ENCODE measurements around the gene PXDN. TPM values are rescaled to one million over a fixed set of nuclear protein-coding genes. Genes with fewer than 3 reads are reported as not detected.

The PXDN gene
- total and polyA plus RNA-seq, 9 of the 15 experiments (the other 6 are each of a cell fraction or from before 2014, with no cell fraction given): 0.49 TPM; not detected in 8

DNA sequence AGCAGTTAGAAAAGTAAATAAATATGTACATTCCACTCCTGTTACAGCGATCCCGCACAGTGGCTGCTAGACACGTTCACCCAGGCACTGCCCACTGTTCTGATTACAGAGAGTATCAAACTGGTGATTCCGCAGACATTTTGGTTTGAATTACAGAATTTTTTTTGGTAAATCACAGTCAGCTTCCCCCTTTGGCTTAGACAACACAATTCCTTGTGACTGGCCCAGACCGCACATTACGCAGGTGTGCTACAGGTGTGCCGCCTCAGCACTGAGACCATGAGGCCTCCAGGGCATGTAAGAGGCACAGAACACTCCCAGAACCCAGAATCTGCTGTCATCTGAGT, 112.3 kb downstream of the PXDN start:
- no peaks in the 10 kb centered on the region for H3K79me2 ChIP-seq (ENCODE audit: control insufficient read depth, insufficient read depth, low read length)
- ChIA-PET CTCF (ENCODE audit: low intra/inter-chr PET ratio) (no interaction called here), POLR2A (no interaction called here)
- no peaks in the 10 kb centered on the region for H3K36me3 ChIP-seq (ENCODE audit: control insufficient read depth, insufficient read depth, low read length)
- intact Hi-C loops (cut with micrococcal nuclease): no loop called here
- WGBS (ENCODE audit: insufficient coverage, low coverage, missing lambda C conversion rate): 0% methylated on average over 7 of the region's 7 CpGs
- DNase-seq (ENCODE audit: extremely low read depth in 1 of 4, low spot score in 3 of 4) (no peak), FAIRE-seq (no peak), ATAC-seq (no peak)
- TF ChIP-seq, protein P1, sequence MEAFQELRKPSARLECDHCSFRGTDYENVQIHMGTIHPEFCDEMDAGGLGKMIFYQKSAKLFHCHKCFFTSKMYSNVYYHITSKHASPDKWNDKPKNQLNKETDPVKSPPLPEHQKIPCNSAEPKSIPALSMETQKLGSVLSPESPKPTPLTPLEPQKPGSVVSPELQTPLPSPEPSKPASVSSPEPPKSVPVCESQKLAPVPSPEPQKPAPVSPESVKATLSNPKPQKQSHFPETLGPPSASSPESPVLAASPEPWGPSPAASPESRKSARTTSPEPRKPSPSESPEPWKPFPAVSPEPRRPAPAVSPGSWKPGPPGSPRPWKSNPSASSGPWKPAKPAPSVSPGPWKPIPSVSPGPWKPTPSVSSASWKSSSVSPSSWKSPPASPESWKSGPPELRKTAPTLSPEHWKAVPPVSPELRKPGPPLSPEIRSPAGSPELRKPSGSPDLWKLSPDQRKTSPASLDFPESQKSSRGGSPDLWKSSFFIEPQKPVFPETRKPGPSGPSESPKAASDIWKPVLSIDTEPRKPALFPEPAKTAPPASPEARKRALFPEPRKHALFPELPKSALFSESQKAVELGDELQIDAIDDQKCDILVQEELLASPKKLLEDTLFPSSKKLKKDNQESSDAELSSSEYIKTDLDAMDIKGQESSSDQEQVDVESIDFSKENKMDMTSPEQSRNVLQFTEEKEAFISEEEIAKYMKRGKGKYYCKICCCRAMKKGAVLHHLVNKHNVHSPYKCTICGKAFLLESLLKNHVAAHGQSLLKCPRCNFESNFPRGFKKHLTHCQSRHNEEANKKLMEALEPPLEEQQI (IDR thresholded peaks at IDR 0.05): no peak
- TF ChIP-seq MEF2A (IDR thresholded peaks at IDR 0.05; ENCODE audit: control insufficient read depth, low read depth, low read length) (no peak), ZNF165 (CRISPR knock-in tag; IDR thresholded peaks at IDR 0.05; ENCODE audit: borderline replicate concordance) (no peak), ZEB2 (IDR thresholded peaks at IDR 0.05) (no peak), SIN3B (IDR thresholded peaks at IDR 0.05; ENCODE audit: low read depth) (no peak), SRSF3 (IDR thresholded peaks at IDR 0.05; ENCODE audit: insufficient read depth, low read length) (no peak), ZC3H8 (IDR thresholded peaks at IDR 0.05) (no peak)
- no peak overlapping the region for H3K9ac ChIP-seq (ENCODE audit: insufficient read depth in 1 of 2, low read depth in 2 of 2, low read length in 2 of 2)
- H3K4me1 ChIP-seq (replicated peaks in 1 of 2; ENCODE audit: control insufficient read depth in 2 of 2, insufficient read depth in 2 of 2, low read length in 2 of 2): peaks cover 0 to 4% of the 10 kb centered on the region in 2 experiments; a peak in 1 of 5 replicates
- no TSS peak for BruUV-seq (replicated peaks)
- no peak overlapping the region for H2AFZ ChIP-seq (ENCODE audit: low read depth, low read length)
- peaks cover 9 to 40% of the 10 kb centered on the region in 2 experiments; a peak in 3 of 5 replicates for H3K27me3 ChIP-seq (ENCODE audit: control insufficient read depth in 2 of 2, insufficient read depth in 2 of 2, low read length in 2 of 2)
- H3K4me2 ChIP-seq (ENCODE audit: insufficient read depth, low read length): no peak overlapping the region
- H3K9me3 ChIP-seq (replicated peaks; ENCODE audit: control insufficient read depth, insufficient read depth, low read depth, low read length): no peaks in the 10 kb centered on the region
- H3K4me3 ChIP-seq: no peak overlapping the region
- H4K20me1 ChIP-seq (replicated peaks; ENCODE audit: control insufficient read depth, insufficient read depth, low read length): 0 out of 2 replicates have a peak, but pooled peaks cover 3% of the 10 kb centered on the region
- H3K9me1 ChIP-seq (ENCODE audit: control insufficient read depth, insufficient read depth, low read length): peaks cover 3% of the 10 kb centered on the region
- in situ Hi-C loops (cut with MboI): no loop called here
- H3K27ac ChIP-seq (ENCODE audit: extremely low read depth, low read depth, low read length): no peak overlapping the region

All from K562 (cell line).